NK-92 treated with Interleukin-12 subunit alpha and Interleukin-12 subunit beta, amount 100 ng/mL, for 24 hours (cell line): Measurements from ENCODE around the gene GIMAP4.
"Not testable (repeated sequence)": the region's sequence is repeated elsewhere in the genome, so short reads cannot be mapped to it uniquely, and the experiment has no call there.

ENCODE experiments used
- DNase-seq: peaks from one replicate; lab custom pipeline; 2025; lab: John Stamatoyannopoulos, UW

The GIMAP4 gene

GRCh38 chr7:150567169-150567568, at the start of gene GIMAP4:
Gene GIMAP4, plus strand, starts transcription at chr7:150567390. Its CDS starts 2,512 bp downstream, at chr7:150569902.
- peak; percentile 53 for DNase-seq

GRCh38 chr7:150519310-150519709, 47.9 kb upstream of the GIMAP4 start:
- no peak for DNase-seq

DNA sequence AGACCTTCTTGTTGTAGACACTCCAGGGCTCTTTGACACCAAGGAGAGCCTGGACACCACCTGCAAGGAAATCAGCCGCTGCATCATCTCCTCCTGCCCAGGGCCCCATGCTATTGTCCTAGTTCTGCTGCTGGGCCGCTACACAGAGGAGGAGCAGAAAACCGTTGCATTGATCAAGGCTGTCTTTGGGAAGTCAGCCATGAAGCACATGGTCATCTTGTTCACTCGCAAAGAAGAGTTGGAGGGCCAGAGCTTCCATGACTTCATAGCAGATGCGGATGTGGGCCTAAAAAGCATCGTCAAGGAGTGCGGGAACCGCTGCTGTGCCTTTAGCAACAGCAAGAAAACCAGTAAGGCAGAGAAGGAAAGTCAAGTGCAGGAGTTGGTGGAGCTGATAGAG, 47.0 kb upstream of the GIMAP4 start:
- no peak for DNase-seq

DNA sequence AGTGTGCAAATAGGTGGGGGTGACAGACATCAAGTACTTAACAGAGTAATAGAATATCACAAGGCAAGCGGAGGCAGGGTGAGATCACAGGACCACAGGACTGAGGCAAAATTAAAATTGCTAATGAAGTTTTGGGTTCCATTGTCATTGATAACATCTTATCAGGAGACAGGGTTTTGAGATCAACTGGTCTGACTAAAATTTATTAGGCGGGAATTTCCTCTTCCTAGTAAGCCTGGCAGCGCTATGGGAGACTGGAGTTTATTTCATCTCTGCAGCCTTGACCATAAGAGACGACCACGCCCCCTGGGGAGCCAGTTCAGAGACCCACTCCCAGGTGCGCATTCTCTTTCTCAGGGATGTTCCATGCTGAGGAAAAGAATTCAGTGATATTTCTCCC, 44.3 kb upstream of the GIMAP4 start:
- not testable (repeated sequence) for DNase-seq

GRCh38 chr7:150524018-150524417, 43.2 kb upstream of the GIMAP4 start:
- DNase-seq: no peak

- DNase-seq: no peak
Measured at GRCh38 chr7:150531704-150532103, 35.5 kb upstream of the GIMAP4 start.

GRCh38 chr7:150538259-150538658, 28.9 kb upstream of the GIMAP4 start:
- DNase-seq: no peak

GRCh38 chr7:150553163-150553562, 14.0 kb upstream of the GIMAP4 start:
- DNase-seq: no peak

- DNase-seq: no peak
Measured at GRCh38 chr7:150556521-150557138, 10.6 kb upstream of the GIMAP4 start.

GRCh38 chr7:150560486-150560885, 6.7 kb upstream of the GIMAP4 start:
- no peak for DNase-seq

- no peak for DNase-seq
Measured at GRCh38 chr7:150562919-150563318, 4.3 kb upstream of the GIMAP4 start.

DNA sequence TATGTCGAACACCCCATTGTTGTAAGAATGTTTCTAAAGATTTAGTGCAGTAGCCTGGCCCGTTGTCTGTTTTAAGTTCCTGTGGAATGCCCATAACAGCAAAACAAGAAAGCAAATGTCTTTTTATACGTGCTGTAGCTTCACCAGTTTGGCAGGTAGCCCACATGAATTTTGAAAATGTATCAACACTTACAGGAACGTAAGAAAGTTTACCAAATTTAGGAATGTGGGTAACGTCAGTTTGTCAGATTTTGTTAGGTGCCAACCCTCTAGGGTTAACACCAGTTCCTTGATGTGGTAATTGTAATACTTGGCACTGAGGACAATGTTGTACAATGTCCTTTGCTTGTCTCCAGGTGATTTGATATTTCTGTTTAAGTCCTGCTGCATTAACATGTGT, 3.2 kb upstream of the GIMAP4 start:
- DNase-seq: no peak

GRCh38 chr7:150564566-150564965, 2.6 kb upstream of the GIMAP4 start:
- DNase-seq: no peak

DNA sequence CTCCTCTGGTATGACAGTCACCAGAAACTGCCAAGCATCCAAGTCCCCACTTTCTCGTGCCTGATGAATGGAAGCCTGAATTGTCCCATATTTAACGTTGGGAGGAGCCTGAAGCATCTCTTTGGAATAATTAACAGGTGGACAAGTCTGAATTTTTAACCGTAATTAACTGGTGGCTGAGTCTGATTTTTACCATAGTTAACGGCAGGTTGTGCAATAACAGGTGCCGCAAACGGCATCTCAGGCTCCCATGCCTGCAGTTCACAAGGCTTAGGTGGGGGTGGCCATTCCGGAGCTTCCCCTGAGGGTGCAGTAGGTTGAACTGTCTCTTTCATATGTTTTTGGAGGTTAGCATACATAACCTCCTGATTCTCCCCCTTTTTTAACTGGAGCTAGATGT, 2.0 kb upstream of the GIMAP4 start:
- no peak for DNase-seq

- no peak for DNase-seq
Measured at GRCh38 chr7:150566123-150566522, 1.1 kb upstream of the GIMAP4 start.

- no peak for DNase-seq
Measured at GRCh38 chr7:150566572-150566971, 618 bp upstream of the GIMAP4 start.

DNA sequence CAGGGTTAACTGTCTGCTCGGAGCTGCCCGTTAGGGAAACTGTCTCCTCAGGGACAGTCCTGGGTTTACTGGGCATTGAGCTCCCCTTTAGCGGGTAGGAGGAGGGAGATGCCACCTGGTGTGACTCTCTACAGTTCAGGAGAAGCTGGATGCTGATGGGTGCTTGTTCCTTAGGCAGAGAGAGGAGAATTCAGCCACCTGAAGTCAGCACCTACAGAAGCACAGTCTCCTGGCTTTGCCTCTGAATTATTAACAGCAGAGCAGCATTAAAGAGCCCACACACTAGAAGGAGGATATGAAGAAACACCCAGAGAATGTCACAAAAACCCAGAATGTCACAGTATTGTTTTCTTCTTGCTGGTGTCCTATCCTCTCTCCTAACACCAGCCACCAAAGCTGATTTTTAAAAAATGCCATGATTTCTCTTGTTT, 696 bp downstream of the GIMAP4 start:
- no peak for DNase-seq

- DNase-seq: no peak
Measured at GRCh38 chr7:150568714-150569113, 1.5 kb downstream of the GIMAP4 start.

DNA sequence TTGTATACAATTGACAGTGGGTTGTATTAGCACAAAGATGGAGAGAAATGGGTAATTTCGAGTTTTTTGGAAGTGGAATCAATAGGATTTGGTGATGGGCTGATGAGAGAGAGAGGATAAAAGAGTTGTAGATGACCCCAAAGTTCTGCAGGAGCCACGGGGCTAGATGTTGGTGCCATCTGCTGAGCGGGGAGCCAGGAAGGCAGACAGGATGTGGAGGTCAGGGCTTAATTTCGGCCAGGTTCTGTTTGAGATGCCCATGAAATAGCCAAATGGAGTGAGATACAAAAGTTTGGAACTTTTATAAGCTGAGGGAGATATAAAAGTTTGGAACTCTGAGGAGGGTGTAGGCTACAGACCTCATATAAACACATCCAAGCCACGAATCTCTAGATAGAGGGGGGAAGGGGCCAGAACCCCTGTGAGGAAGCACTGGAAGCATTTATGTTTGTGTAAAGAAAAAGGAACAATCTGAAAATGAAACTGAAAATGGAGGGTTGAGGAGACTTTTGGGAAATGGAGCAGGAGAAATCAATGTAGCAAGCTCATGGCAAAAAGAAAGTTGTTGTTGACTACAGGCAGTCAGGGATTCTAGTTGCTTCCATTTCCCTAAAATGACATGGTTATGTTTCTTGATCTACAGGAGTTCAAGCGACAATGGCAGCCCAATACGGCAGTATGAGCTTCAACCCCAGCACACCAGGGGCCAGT, 2.2 kb downstream of the GIMAP4 start:
- DNase-seq: no peak

- DNase-seq: no peak
Measured at GRCh38 chr7:150570556-150571465, 3.6 kb downstream of the GIMAP4 start.

GRCh38 chr7:150572496-150572895, 5.3 kb downstream of the GIMAP4 start:
- no peak for DNase-seq

DNA sequence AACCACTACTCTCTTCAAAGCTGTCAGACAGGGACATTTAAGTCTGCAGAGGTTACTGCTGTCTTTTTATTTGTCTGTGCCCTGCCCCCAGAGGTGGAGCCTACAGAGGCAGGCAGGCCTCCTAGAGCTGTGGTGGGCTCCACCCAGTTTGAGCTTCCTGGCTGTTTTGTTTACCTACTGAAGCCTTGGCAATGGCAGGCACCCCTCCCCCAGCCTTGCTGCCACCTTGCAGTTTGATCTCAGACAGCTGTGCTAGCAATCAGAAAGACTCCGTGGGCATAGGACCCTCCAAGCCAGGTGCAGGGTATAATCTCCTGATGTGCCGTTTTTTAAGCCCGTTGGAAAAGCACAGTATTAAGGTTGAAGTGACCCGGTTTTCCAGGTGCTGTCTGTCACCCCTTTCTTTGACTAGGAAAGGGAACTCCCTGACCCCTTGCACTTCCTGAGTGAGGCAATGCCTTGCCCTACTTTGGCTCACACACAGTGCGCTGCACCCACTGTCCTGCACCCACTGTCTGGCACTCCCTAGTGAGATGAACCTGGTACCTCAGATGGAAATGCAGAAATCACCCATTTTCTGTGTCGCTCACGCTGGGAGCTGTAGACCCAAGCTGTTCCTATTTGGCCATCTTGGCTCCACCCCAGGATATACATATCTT, 12.9 kb downstream of the GIMAP4 start:
- peak; percentile 30 for DNase-seq
